T-cell (primary cell): ENCODE results near the gene LZTR1. TPM values are rescaled to one million over a fixed set of nuclear protein-coding genes. Genes with fewer than 3 reads are reported as not detected.

Source experiments
- ATAC-seq, 4 experiments: fragments of 200-7000 bp in 3 of 4; fragments of 150-1000 bp in 1 of 4; cut with Tn5 transposase; replicated peaks in 1 of 4; 1 replicate in 3 of 4; 2 replicates in 1 of 4; pipeline ENCODE4 v1.10.0; 2021; ENCODE audit warnings: moderate library complexity in 3 of 4, mild to moderate bottlenecking in 2 of 4, moderate number of reproducible peaks in 1 of 4
- CTCF ChIA-PET, 2 donors: fragments of 300-600 bp; sonication (Branson Sonifier 250); formaldehyde crosslinking; loops; one replicate each; lab custom pipeline; 2022; ENCODE audit warnings: antibody characterized with exemption in 2 of 2; lab: Charles Lee
- POLR2A ChIA-PET, 2 donors: fragments of 300-600 bp; sonication (Branson Sonifier 250); formaldehyde crosslinking; loops; one replicate each; lab custom pipeline; 2022; ENCODE audit warnings: antibody characterized with exemption in 2 of 2; lab: Charles Lee
- DNase-seq, 35 experiments: peaks; one replicate each; pipeline versions ENCODE4 v3.0.0 to v3.0.0-alpha.2; 2013 to 2023
- H3K27ac ChIP-seq: one replicate; pipeline ENCODE4 v1.5.1; 2013; ENCODE audit warnings: low read length
- H3K27me3 ChIP-seq, 2 experiments: replicated peaks in 1 of 2; 1 replicate in 1 of 2; 2 replicates in 1 of 2; pipeline versions ENCODE4 v1.6.1 to v1.7.0; 2013; ENCODE audit warnings: low read length in 1 of 2, mixed read lengths in 1 of 2; ENCODE audit not compliant: control insufficient read depth in 2 of 2, insufficient read depth in 2 of 2; ENCODE audit errors: extremely low read depth in 1 of 2
- H3K36me3 ChIP-seq, 2 donors: 1 replicate in 1 of 2; 2 replicates in 1 of 2; pipeline versions ENCODE4 v1.6.1 to v1.7.0; 2013; ENCODE audit warnings: low read length in 1 of 2; ENCODE audit not compliant: control insufficient read depth in 2 of 2, insufficient read depth in 1 of 2; ENCODE audit errors: extremely low read depth in 1 of 2
- H3K4me1 ChIP-seq, 2 experiments: 1 replicate in 1 of 2; 2 replicates in 1 of 2; pipeline versions ENCODE4 v1.6.1 to v1.7.0; 2013; ENCODE audit warnings: low read length in 2 of 2, mixed read lengths in 1 of 2; ENCODE audit not compliant: insufficient read depth in 2 of 2, control insufficient read depth in 1 of 2; ENCODE audit errors: extremely low read depth in 1 of 2
- H3K4me3 ChIP-seq, 2 donors: 1 replicate in 1 of 2; 2 replicates in 1 of 2; pipeline versions ENCODE4 v1.5.1 to v1.7.0; 2013; ENCODE audit warnings: mild to moderate bottlenecking in 2 of 2, low read length in 1 of 2, moderate library complexity in 1 of 2; ENCODE audit not compliant: control insufficient read depth in 1 of 2; ENCODE audit errors: extremely low read depth in 1 of 2
- H3K9me3 ChIP-seq: 2 replicates; pipeline ENCODE4 v1.7.0; 2013
- H3K27ac Mint-ChIP-seq, 2 donors: one replicate each; pipeline ENCODE4 v1.8.0; 2020 to 2021; ENCODE audit warnings: mild to moderate bottlenecking in 2 of 2, mixed read lengths in 2 of 2
- H3K27me3 Mint-ChIP-seq, 2 donors: one replicate each; pipeline ENCODE4 v1.8.0; 2021 to 2022; ENCODE audit warnings: mixed read lengths in 2 of 2
- H3K36me3 Mint-ChIP-seq: one replicate; pipeline ENCODE4 v1.8.0; 2021; ENCODE audit warnings: mixed read lengths
- H3K4me1 Mint-ChIP-seq, 3 donors: one replicate each; pipeline ENCODE4 v1.8.0; 2020 to 2022; ENCODE audit warnings: mixed read lengths in 3 of 3, mild to moderate bottlenecking in 1 of 3
- H3K4me3 Mint-ChIP-seq, 3 donors: one replicate each; pipeline ENCODE4 v1.8.0; 2020 to 2022; ENCODE audit warnings: mild to moderate bottlenecking in 3 of 3, mixed read lengths in 3 of 3, moderate library complexity in 3 of 3
- H3K9me3 Mint-ChIP-seq, 3 donors: one replicate each; pipeline ENCODE4 v1.8.0; 2020 to 2022; ENCODE audit warnings: mixed read lengths in 3 of 3
- WGBS: methylation state at CpG from one replicate; pipeline ENCODE4 v1.1.5; 2013; ENCODE audit warnings: missing lambda C conversion rate; ENCODE audit not compliant: insufficient coverage; 5-methylcytosine and 5-hydroxymethylcytosine counted together
- total RNA-seq, 35 experiments: library from RNA in 6 of 35; stranded (reverse) in 6 of 35; fragments of 120-200 nt in 1 of 35; gene quantifications; one replicate each; pipeline versions ENCODE4 v1.2.1 to v1.2.4 and lab custom pipeline; 2013 to 2026

The LZTR1 gene
- total RNA-seq, 5 donors from 2014 or later (not counting 1 experiment from before 2014, with no cell fraction given), result 57.1 to 118 (median 105) TPM

- DNase-seq (no peak), ATAC-seq (no peak)
- H3K4me1 ChIP-seq, result peaks cover 0 to 27% of the 10 kb centered on the region in 2 experiments
- peaks cover 20 to 30% (median 22%) of the 10 kb centered on the region in 3 donors for H3K4me1 Mint-ChIP-seq
- H3K9me3 ChIP-seq, result no peaks in the 10 kb centered on the region
- peaks cover 31 to 47% of the 10 kb centered on the region in 2 donors for H3K27me3 Mint-ChIP-seq
- H3K27ac ChIP-seq, result no peak overlapping the region
- no peaks in the 10 kb centered on the region for H3K9me3 Mint-ChIP-seq
- no peak overlapping the region for H3K4me3 Mint-ChIP-seq
- CTCF ChIA-PET, result interaction anchor here in 1 of 2 donors (0.6 kb wide), 1 partner anchor 14 kb away, joined by 4 read pairs; no protein-coding TSS in a partner anchor
- no peaks in the 10 kb centered on the region for H3K36me3 Mint-ChIP-seq
- POLR2A ChIA-PET, result no interaction called here
- H3K4me3 ChIP-seq, result no peak overlapping the region
- peaks cover 0 to 53% of the 10 kb centered on the region in 2 experiments for H3K27me3 ChIP-seq
- H3K27ac Mint-ChIP-seq, result no peak overlapping the region
- no peaks in the 10 kb centered on the region for H3K36me3 ChIP-seq
- 76% methylated on average over 3 of the region's 4 CpGs for WGBS
These were observed 59.8 kb downstream of the LZTR1 start for GRCh38 chr22:21041937-21042336.

GRCh38 chr22:21042978-21043859 lies 61.1 kb downstream of the LZTR1 start:
- Mint-ChIP-seq H3K27me3 (peaks cover 31 to 47% of the 10 kb centered on the region in 2 donors), H3K4me1 (peaks cover 20 to 30% (median 22%) of the 10 kb centered on the region in 3 donors), H3K36me3 (no peaks in the 10 kb centered on the region), H3K4me3 (peak overlapping the region in 1 of 3 donors; percentile 36), H3K9me3 (no peaks in the 10 kb centered on the region), H3K27ac (peak overlapping the region in 1 of 2 donors; percentile 36)
- no peaks in the 10 kb centered on the region for H3K36me3 ChIP-seq
- WGBS, result 73% methylated on average over 4 of the region's 6 CpGs
- no peak for DNase-seq
- peaks cover 0 to 51% of the 10 kb centered on the region in 2 experiments for H3K27me3 ChIP-seq
- CTCF ChIA-PET, result interaction anchor here in 1 of 2 donors (0.6 to 1.3 kb wide), 3 partner anchors 21 to 626 kb away, joined by 3 to 4 read pairs (median 3); no protein-coding TSS in a partner anchor
- H3K4me1 ChIP-seq, result peaks cover 0 to 27% of the 10 kb centered on the region in 2 experiments
- no peak overlapping the region for H3K4me3 ChIP-seq
- ATAC-seq, result no peak
- no peak overlapping the region for H3K27ac ChIP-seq
- no peaks in the 10 kb centered on the region for H3K9me3 ChIP-seq
- POLR2A ChIA-PET, result no interaction called here

- POLR2A ChIA-PET, result no interaction called here
These were observed 61.9 kb downstream of the LZTR1 start for GRCh38 chr22:21043860-21044535.

GRCh38 chr22:21044931-21045584 lies 63.0 kb downstream of the LZTR1 start:
- peak overlapping the region; percentile 39 to 70 (median 63) for H3K4me3 Mint-ChIP-seq
- peaks cover 20 to 30% (median 22%) of the 10 kb centered on the region in 3 donors for H3K4me1 Mint-ChIP-seq
- Histone ChIP-seq H3K36me3 (no peaks in the 10 kb centered on the region), H3K4me3 (peak overlapping the region in 1 of 2 donors; percentile 47), H3K27me3 (peaks cover 0 to 45% of the 10 kb centered on the region in 2 experiments), H3K9me3 (no peaks in the 10 kb centered on the region), H3K27ac (no peak overlapping the region), H3K4me1 (peaks cover 0 to 27% of the 10 kb centered on the region in 2 experiments)
- H3K27ac Mint-ChIP-seq, result peak overlapping the region in 1 of 2 donors; percentile 5
- no peaks in the 10 kb centered on the region for H3K36me3 Mint-ChIP-seq
- ChIA-PET CTCF (interaction anchor here in 1 of 2 donors (0.6 to 1.3 kb wide), 2 partner anchors 10 to 42 kb away, joined by 3 to 4 read pairs; no protein-coding TSS in a partner anchor), POLR2A (interaction anchor here in 1 of 2 donors (0.6 kb wide), 1 partner anchor 675 kb away, joined by 11 read pairs; no protein-coding TSS in a partner anchor)
- WGBS, result 25% methylated on average over 14 of the region's 15 CpGs
- DNase-seq (peak in 3 of 35 experiments; percentile 9 to 11 (median 10)), ATAC-seq (peak in 2 of 4 experiments; percentile 6 to 26)
- H3K9me3 Mint-ChIP-seq, result no peaks in the 10 kb centered on the region
- H3K27me3 Mint-ChIP-seq, result peaks cover 23 to 38% of the 10 kb centered on the region in 2 donors

More at GRCh38 chr22:21043860-21044535, 61.9 kb downstream of the LZTR1 start:
- Mint-ChIP-seq H3K4me3 (peak overlapping the region in 1 of 3 donors; percentile 70), H3K27ac (no peak overlapping the region), H3K27me3 (peaks cover 27 to 44% of the 10 kb centered on the region in 2 donors), H3K36me3 (no peaks in the 10 kb centered on the region), H3K4me1 (peaks cover 20 to 30% (median 22%) of the 10 kb centered on the region in 3 donors), H3K9me3 (no peaks in the 10 kb centered on the region)
- WGBS, result 83% methylated on average over 7 of the region's 15 CpGs
- H3K27me3 ChIP-seq, result peaks cover 0 to 48% of the 10 kb centered on the region in 2 experiments
- H3K27ac ChIP-seq, result no peak overlapping the region
- H3K4me3 ChIP-seq, result no peak overlapping the region
- peaks cover 0 to 27% of the 10 kb centered on the region in 2 experiments for H3K4me1 ChIP-seq
- DNase-seq (no peak), ATAC-seq (no peak)
- no peaks in the 10 kb centered on the region for H3K9me3 ChIP-seq
- CTCF ChIA-PET, result interaction anchor here in 1 of 2 donors (0.6 to 1.3 kb wide), 2 partner anchors 41 to 627 kb away, joined by 3 to 4 read pairs; no protein-coding TSS in a partner anchor
- H3K36me3 ChIP-seq, result no peaks in the 10 kb centered on the region

- peak within 1 kb of the TSS; percentile 10 to 47 for H3K4me3 ChIP-seq
- peaks cover 0 to 27% of the 10 kb centered on the region in 2 experiments for H3K4me1 ChIP-seq
- ATAC-seq (peak; percentile 72 to 97 (median 93)), DNase-seq (peak; percentile 14 to 75 (median 61))
- Mint-ChIP-seq H3K27me3 (peaks cover 21 to 35% of the 10 kb centered on the region in 2 donors), H3K4me1 (peaks cover 20 to 30% (median 22%) of the 10 kb centered on the region in 3 donors), H3K36me3 (no peaks in the 10 kb centered on the region), H3K9me3 (no peaks in the 10 kb centered on the region), H3K4me3 (peak within 1 kb of the TSS; percentile 39 to 70 (median 63)), H3K27ac (peak within 1 kb of the TSS; percentile 5 to 23)
- CTCF ChIA-PET, result no interaction called here
- WGBS, result 4% methylated on average over 42 of the region's 47 CpGs
- peaks cover 0 to 45% of the 10 kb centered on the region in 2 experiments for H3K27me3 ChIP-seq
- no peaks in the 10 kb centered on the region for H3K9me3 ChIP-seq
- POLR2A ChIA-PET, result no interaction called here
- H3K36me3 ChIP-seq, result no peaks in the 10 kb centered on the region
- no peak within 1 kb of the TSS for H3K27ac ChIP-seq
These were observed 63.6 kb downstream of the LZTR1 start, which contains the start of gene LRRC74B for GRCh38 chr22:21045585-21046294. Gene LRRC74B, plus strand, starts transcription at chr22:21045946. Its CDS starts 41 bp downstream, at chr22:21045987.
